ENCODE results near the gene PLXNA1.

PLXNA1 gene

GRCh38 chr3:127022849-127023248 lies 39.9 kb downstream of the PLXNA1 start:
- Mint-ChIP-seq H3K4me1 (ENCODE audit: low read depth in 2 of 2) (no peaks in the 10 kb centered on the region), H3K27ac (no peak overlapping the region)

GRCh38 chr3:127025456-127025855 lies 42.5 kb downstream of the PLXNA1 start:
- H3K27ac Mint-ChIP-seq = no peak overlapping the region
- H3K36me3 Mint-ChIP-seq (ENCODE audit: insufficient read depth) = peaks cover 3% of the 10 kb centered on the region
- H3K4me1 Mint-ChIP-seq (ENCODE audit: low read depth in 2 of 2) = no peaks in the 10 kb centered on the region
- no peaks in the 10 kb centered on the region for H3K27me3 Mint-ChIP-seq
- no peak overlapping the region for H3K4me3 Mint-ChIP-seq
- H3K9me3 Mint-ChIP-seq = no peaks in the 10 kb centered on the region
- no peak for ATAC-seq (replicated peaks)
- DNase-seq = no peak

More at GRCh38 chr3:127022849-127023248, 39.9 kb downstream of the PLXNA1 start:
- DNase-seq (no peak), ATAC-seq (replicated peaks) (no peak)
- no peaks in the 10 kb centered on the region for H3K9me3 Mint-ChIP-seq
- H3K4me3 Mint-ChIP-seq = no peak overlapping the region
- peaks cover 3% of the 10 kb centered on the region for H3K36me3 Mint-ChIP-seq (ENCODE audit: insufficient read depth)
- no peaks in the 10 kb centered on the region for H3K27me3 Mint-ChIP-seq

GRCh38 chr3:127026036-127026435 lies 43.1 kb downstream of the PLXNA1 start:
- H3K36me3 Mint-ChIP-seq (ENCODE audit: insufficient read depth) = peaks cover 3% of the 10 kb centered on the region
- no peaks in the 10 kb centered on the region for H3K4me1 Mint-ChIP-seq (ENCODE audit: low read depth in 2 of 2)
- H3K9me3 Mint-ChIP-seq = no peaks in the 10 kb centered on the region
- ATAC-seq (replicated peaks) (no peak), DNase-seq (no peak)
- H3K27ac Mint-ChIP-seq = no peak overlapping the region
- H3K27me3 Mint-ChIP-seq = no peaks in the 10 kb centered on the region
- no peak overlapping the region for H3K4me3 Mint-ChIP-seq

GRCh38 chr3:127026661-127027060 lies 43.7 kb downstream of the PLXNA1 start:
- Mint-ChIP-seq H3K9me3 (no peaks in the 10 kb centered on the region), H3K36me3 (ENCODE audit: insufficient read depth) (peaks cover 3% of the 10 kb centered on the region), H3K27ac (peak overlapping the region in 1 of 2 donors; percentile 10), H3K4me1 (ENCODE audit: low read depth in 2 of 2) (no peaks in the 10 kb centered on the region), H3K27me3 (no peaks in the 10 kb centered on the region), H3K4me3 (no peak overlapping the region)
- no peak for ATAC-seq (replicated peaks)
- DNase-seq = no peak

- Mint-ChIP-seq H3K27ac (peak overlapping the region in 1 of 2 donors; percentile 10), H3K4me3 (no peak overlapping the region), H3K4me1 (ENCODE audit: low read depth in 2 of 2) (no peaks in the 10 kb centered on the region), H3K9me3 (no peaks in the 10 kb centered on the region), H3K36me3 (ENCODE audit: insufficient read depth) (peaks cover 3% of the 10 kb centered on the region), H3K27me3 (no peaks in the 10 kb centered on the region)
- ATAC-seq (replicated peaks) (no peak), DNase-seq (no peak)
Measured at GRCh38 chr3:127027061-127027735, 44.3 kb downstream of the PLXNA1 start.

- Mint-ChIP-seq H3K9me3 (no peaks in the 10 kb centered on the region), H3K36me3 (ENCODE audit: insufficient read depth) (peaks cover 3% of the 10 kb centered on the region), H3K27ac (no peak overlapping the region), H3K4me3 (no peak overlapping the region), H3K27me3 (no peaks in the 10 kb centered on the region), H3K4me1 (ENCODE audit: low read depth in 2 of 2) (no peaks in the 10 kb centered on the region)
- ATAC-seq (replicated peaks) (no peak), DNase-seq (no peak)
Measured at GRCh38 chr3:127027811-127028548, 45.1 kb downstream of the PLXNA1 start.

GRCh38 chr3:127028781-127029657 lies 46.1 kb downstream of the PLXNA1 start:
- H3K27ac Mint-ChIP-seq = no peak overlapping the region
- no peaks in the 10 kb centered on the region for H3K9me3 Mint-ChIP-seq
- no peak overlapping the region for H3K4me3 Mint-ChIP-seq
- DNase-seq = no peak
- peaks cover 0 to 2% of the 10 kb centered on the region in 2 donors for H3K4me1 Mint-ChIP-seq (ENCODE audit: low read depth in 2 of 2)
- peaks cover 3% of the 10 kb centered on the region for H3K36me3 Mint-ChIP-seq (ENCODE audit: insufficient read depth)
- H3K27me3 Mint-ChIP-seq = no peaks in the 10 kb centered on the region
- ATAC-seq (replicated peaks) = no peak

- Mint-ChIP-seq H3K9me3 (no peaks in the 10 kb centered on the region), H3K4me1 (ENCODE audit: low read depth in 2 of 2) (peaks cover 0 to 2% of the 10 kb centered on the region in 2 donors), H3K36me3 (ENCODE audit: insufficient read depth) (peaks cover 3% of the 10 kb centered on the region), H3K27ac (no peak overlapping the region), H3K4me3 (no peak overlapping the region), H3K27me3 (no peaks in the 10 kb centered on the region)
- ATAC-seq (replicated peaks) (no peak), DNase-seq (no peak)
Measured at GRCh38 chr3:127029658-127030507, 47.0 kb downstream of the PLXNA1 start.

- Mint-ChIP-seq H3K4me3 (no peak overlapping the region), H3K4me1 (ENCODE audit: low read depth in 2 of 2) (peaks cover 0 to 2% of the 10 kb centered on the region in 2 donors), H3K27me3 (no peaks in the 10 kb centered on the region), H3K27ac (peak overlapping the region in 1 of 2 donors; percentile 75), H3K9me3 (no peaks in the 10 kb centered on the region), H3K36me3 (ENCODE audit: insufficient read depth) (peaks cover 3% of the 10 kb centered on the region)
- ATAC-seq (replicated peaks) = no peak
- no peak for DNase-seq
Measured at GRCh38 chr3:127030508-127031412, 47.8 kb downstream of the PLXNA1 start.

- no peaks in the 10 kb centered on the region for H3K9me3 Mint-ChIP-seq
- peak overlapping the region in 1 of 2 donors; percentile 75 for H3K27ac Mint-ChIP-seq
- H3K4me3 Mint-ChIP-seq = no peak overlapping the region
- peaks cover 0 to 2% of the 10 kb centered on the region in 2 donors for H3K4me1 Mint-ChIP-seq (ENCODE audit: low read depth in 2 of 2)
- H3K36me3 Mint-ChIP-seq (ENCODE audit: insufficient read depth) = peaks cover 3% of the 10 kb centered on the region
- no peaks in the 10 kb centered on the region for H3K27me3 Mint-ChIP-seq
- ATAC-seq (replicated peaks) (no peak), DNase-seq (no peak)
Measured at GRCh38 chr3:127031413-127031810, 48.5 kb downstream of the PLXNA1 start.

- Mint-ChIP-seq H3K4me3 (no peak overlapping the region), H3K36me3 (ENCODE audit: insufficient read depth) (peaks cover 3% of the 10 kb centered on the region), H3K27me3 (no peaks in the 10 kb centered on the region), H3K4me1 (ENCODE audit: low read depth in 2 of 2) (peaks cover 0 to 2% of the 10 kb centered on the region in 2 donors), H3K27ac (peak overlapping the region in 1 of 2 donors; percentile 75), H3K9me3 (no peaks in the 10 kb centered on the region)
- DNase-seq (no peak), ATAC-seq (replicated peaks) (no peak)
Measured at GRCh38 chr3:127031845-127032244, 48.9 kb downstream of the PLXNA1 start.
